HepG2 (cell line): ENCODE results near the gene ACSL3. TPM values are rescaled to one million over a fixed set of nuclear protein-coding genes. Genes with fewer than 3 reads are reported as not detected.
A peak's percentile ranks its signal among the peaks of the same experiment; 100 is the strongest.

Source experiments
- BCL6 ChIP-seq: IDR thresholded peaks from 2 replicates; pipeline ENCODE4 v1.6.1; 2016; ENCODE audit warnings: missing genetic modification reagents, missing compliant biosample characterization
- CREM ChIP-seq, 2 experiments: sonication (generic) in 1 of 2; formaldehyde crosslinking in 1 of 2; IDR thresholded peaks; 2 replicates each; pipeline versions ENCODE4 v1.4.0 to v1.6.1; 2016 to 2020; ENCODE audit warnings: antibody characterized with exemption in 1 of 2, mild to moderate bottlenecking in 1 of 2, missing genetic modification reagents in 1 of 2
- KDM2A ChIP-seq: sonication (generic); formaldehyde crosslinking; IDR thresholded peaks from 2 replicates; pipeline ENCODE4 v1.4.0; 2020; ENCODE audit warnings: low read depth, missing genetic modification reagents, borderline replicate concordance
- NKX3-1 ChIP-seq: sonication (generic); formaldehyde crosslinking; IDR thresholded peaks from 2 replicates; pipeline ENCODE4 v1.5.0; 2020; ENCODE audit warnings: missing genetic modification reagents
- PITX1 ChIP-seq: sonication (generic); formaldehyde crosslinking; IDR thresholded peaks from 2 replicates; pipeline ENCODE4 v1.5.1; 2020; ENCODE audit warnings: mild to moderate bottlenecking, missing genetic modification reagents
- RBM22 ChIP-seq: fragments of 200-400 bp; formaldehyde crosslinking; optimal IDR thresholded peaks from 2 replicates; pipeline ENCODE3; 2017; ENCODE audit warnings: mild to moderate bottlenecking, low read length, moderate library complexity
- SIN3A ChIP-seq: IDR thresholded peaks from 2 replicates; pipeline ENCODE4 v1.6.1; 2011; ENCODE audit warnings: low read depth, mild to moderate bottlenecking, control low read depth, low read length, borderline replicate concordance
- ZBTB40 ChIP-seq, 2 experiments: fragments of 450-650 bp in 1 of 2; sonication (generic) in 1 of 2; formaldehyde crosslinking in 1 of 2; IDR thresholded peaks; 2 replicates each; pipeline versions ENCODE4 v1.6.1 to v1.8.0; 2016 to 2022; ENCODE audit warnings: antibody characterized with exemption in 1 of 2, mild to moderate bottlenecking in 1 of 2, missing genetic modification reagents in 1 of 2
- ZNF670 ChIP-seq: sonication (generic); formaldehyde crosslinking; IDR thresholded peaks from 2 replicates; pipeline ENCODE4 v1.8.0; 2022; ENCODE audit warnings: mild to moderate bottlenecking, missing genetic modification reagents, borderline replicate concordance
- ZNF850 ChIP-seq: sonication (generic); formaldehyde crosslinking; conservative IDR thresholded peaks from 2 replicates; pipeline ENCODE4 v1.9.0; 2021; ENCODE audit warnings: mild to moderate bottlenecking, missing genetic modification reagents
- polyA plus RNA-seq, 8 experiments: library from polyadenylated mRNA; depleted of rRNA in 3 of 8; stranded (reverse) in 7 of 8; unstranded in 1 of 8; fragments of >200 nt; fragmentation: Illumina TruSeq in 4 of 8; extraction: Trizol in 4 of 8; gene quantifications; 2 replicates each; pipeline versions ENCODE4 v1.2.1 to v1.2.3, GENCODE V29; 2011 to 2016; ENCODE audit warnings: low read depth in 4 of 8, missing spikeins in 1 of 8, mixed read lengths in 1 of 8; ENCODE audit not compliant: insufficient read depth in 1 of 8
- total RNA-seq, 5 experiments: library from RNA; depleted of rRNA; stranded (reverse); fragments of >200 nt; fragmentation: Illumina TruSeq; extraction: Trizol; gene quantifications; 2 replicates each; pipeline ENCODE4 v1.2.3, GENCODE V29; 2016; ENCODE audit warnings: low read depth in 1 of 5
- TF ChIP-seq, protein P1 (sequence below): sonication (generic); formaldehyde crosslinking; IDR thresholded peaks from 2 replicates; pipeline ENCODE4 v1.5.0; 2020; ENCODE audit warnings: mild to moderate bottlenecking, missing genetic modification reagents, borderline replicate concordance
- TF ChIP-seq, protein P2 (sequence below): sonication (generic); formaldehyde crosslinking; IDR thresholded peaks from 2 replicates; pipeline ENCODE4 v1.4.0; 2020; ENCODE audit warnings: mild to moderate bottlenecking, missing genetic modification reagents

The ACSL3 gene
- total and polyA plus RNA-seq, 2 of the 13 experiments (the other 11 are each of a cell fraction or from before 2014, with no cell fraction given): 305 to 365 TPM

DNA sequence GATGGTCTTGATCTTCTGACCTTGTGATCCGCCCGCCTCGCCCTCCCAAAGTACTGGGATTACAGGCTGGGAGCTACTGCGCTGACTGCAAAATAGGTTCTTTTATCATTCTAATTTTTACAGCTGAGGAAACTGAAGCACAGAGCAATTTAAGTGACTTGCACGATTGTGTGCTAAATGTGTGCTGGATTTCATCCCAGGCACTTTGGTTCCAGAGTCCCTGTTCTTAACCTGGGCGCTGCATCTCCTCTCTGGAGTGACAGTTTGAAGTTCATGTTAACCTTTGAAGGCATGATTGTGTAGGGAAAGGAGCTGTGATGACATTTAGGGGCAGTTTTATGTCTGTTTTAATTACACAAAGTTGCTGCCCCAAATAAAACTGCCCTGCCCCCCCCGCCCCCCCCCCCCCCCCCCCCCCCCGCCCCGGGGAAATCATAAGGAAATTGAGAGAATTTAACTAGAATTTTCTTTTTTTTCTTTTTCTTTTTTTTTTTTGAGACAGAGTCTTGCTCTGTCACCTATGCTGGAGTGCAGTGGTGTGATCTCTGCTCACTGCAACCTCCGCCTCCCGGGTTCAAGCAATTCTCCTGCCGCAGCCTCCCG lies 5.6 kb downstream of the ACSL3 start (continued):
- TF ChIP-seq, protein P1, sequence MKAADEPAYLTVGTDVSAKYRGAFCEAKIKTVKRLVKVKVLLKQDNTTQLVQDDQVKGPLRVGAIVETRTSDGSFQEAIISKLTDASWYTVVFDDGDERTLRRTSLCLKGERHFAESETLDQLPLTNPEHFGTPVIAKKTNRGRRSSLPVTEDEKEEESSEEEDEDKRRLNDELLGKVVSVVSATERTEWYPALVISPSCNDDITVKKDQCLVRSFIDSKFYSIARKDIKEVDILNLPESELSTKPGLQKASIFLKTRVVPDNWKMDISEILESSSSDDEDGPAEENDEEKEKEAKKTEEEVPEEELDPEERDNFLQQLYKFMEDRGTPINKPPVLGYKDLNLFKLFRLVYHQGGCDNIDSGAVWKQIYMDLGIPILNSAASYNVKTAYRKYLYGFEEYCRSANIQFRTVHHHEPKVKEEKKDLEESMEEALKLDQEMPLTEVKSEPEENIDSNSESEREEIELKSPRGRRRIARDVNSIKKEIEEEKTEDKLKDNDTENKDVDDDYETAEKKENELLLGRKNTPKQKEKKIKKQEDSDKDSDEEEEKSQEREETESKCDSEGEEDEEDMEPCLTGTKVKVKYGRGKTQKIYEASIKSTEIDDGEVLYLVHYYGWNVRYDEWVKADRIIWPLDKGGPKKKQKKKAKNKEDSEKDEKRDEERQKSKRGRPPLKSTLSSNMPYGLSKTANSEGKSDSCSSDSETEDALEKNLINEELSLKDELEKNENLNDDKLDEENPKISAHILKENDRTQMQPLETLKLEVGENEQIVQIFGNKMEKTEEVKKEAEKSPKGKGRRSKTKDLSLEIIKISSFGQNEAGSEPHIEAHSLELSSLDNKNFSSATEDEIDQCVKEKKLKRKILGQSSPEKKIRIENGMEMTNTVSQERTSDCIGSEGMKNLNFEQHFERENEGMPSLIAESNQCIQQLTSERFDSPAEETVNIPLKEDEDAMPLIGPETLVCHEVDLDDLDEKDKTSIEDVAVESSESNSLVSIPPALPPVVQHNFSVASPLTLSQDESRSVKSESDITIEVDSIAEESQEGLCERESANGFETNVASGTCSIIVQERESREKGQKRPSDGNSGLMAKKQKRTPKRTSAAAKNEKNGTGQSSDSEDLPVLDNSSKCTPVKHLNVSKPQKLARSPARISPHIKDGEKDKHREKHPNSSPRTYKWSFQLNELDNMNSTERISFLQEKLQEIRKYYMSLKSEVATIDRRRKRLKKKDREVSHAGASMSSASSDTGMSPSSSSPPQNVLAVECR: peak; percentile 52; the same call in 1 of the 2 replicates
- TF ChIP-seq BCL6 (CRISPR knock-in tag): peak; percentile 9; the same call in 1 of the 2 replicates
- TF ChIP-seq, protein P2, sequence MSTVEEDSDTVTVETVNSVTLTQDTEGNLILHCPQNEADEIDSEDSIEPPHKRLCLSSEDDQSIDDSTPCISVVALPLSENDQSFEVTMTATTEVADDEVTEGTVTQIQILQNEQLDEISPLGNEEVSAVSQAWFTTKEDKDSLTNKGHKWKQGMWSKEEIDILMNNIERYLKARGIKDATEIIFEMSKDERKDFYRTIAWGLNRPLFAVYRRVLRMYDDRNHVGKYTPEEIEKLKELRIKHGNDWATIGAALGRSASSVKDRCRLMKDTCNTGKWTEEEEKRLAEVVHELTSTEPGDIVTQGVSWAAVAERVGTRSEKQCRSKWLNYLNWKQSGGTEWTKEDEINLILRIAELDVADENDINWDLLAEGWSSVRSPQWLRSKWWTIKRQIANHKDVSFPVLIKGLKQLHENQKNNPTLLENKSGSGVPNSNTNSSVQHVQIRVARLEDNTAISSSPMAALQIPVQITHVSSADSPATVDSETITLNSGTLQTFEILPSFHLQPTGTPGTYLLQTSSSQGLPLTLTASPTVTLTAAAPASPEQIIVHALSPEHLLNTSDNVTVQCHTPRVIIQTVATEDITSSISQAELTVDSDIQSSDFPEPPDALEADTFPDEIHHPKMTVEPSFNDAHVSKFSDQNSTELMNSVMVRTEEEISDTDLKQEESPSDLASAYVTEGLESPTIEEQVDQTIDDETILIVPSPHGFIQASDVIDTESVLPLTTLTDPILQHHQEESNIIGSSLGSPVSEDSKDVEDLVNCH: no peak
- TF ChIP-seq NKX3-1 (CRISPR knock-in tag): no peak
- no peak for TF ChIP-seq ZNF670 (CRISPR knock-in tag)
- TF ChIP-seq PITX1 (CRISPR knock-in tag): peak; percentile 12; the same call in 1 of the 2 replicates
- TF ChIP-seq ZBTB40 (IDR thresholded peaks at IDR 0.05): no peak
- TF ChIP-seq ZBTB40 (CRISPR knock-in tag; IDR thresholded peaks at IDR 0.05): no peak
- no peak for TF ChIP-seq ZNF850 (CRISPR knock-in tag)
- 0 out of 2 replicates have a peak, but pooled peaks have one; percentile 40 for TF ChIP-seq KDM2A
- TF ChIP-seq CREM (IDR thresholded peaks at IDR 0.05): 0 out of 2 replicates have a peak, but pooled peaks have one; percentile 9
- TF ChIP-seq CREM (CRISPR knock-in tag; IDR thresholded peaks at IDR 0.05): no peak
- peak; percentile 82 for TF ChIP-seq RBM22
- TF ChIP-seq SIN3A: peak; percentile 53; the same call in 1 of the 2 replicates
